IMR-90 (cell line): Measurements from ENCODE around the gene COPA. TPM values are rescaled to one million over a fixed set of nuclear protein-coding genes. Genes with fewer than 3 reads are reported as not detected.

Source experiments
- BHLHE40 ChIP-seq: fragments of 150-350 bp; IDR thresholded peaks from 2 replicates; pipeline ENCODE4 v1.6.1; 2016; ENCODE audit warnings: mild to moderate bottlenecking, low read depth, low read length
- CTCF ChIP-seq: conservative IDR thresholded peaks from 2 replicates; pipeline ENCODE4 v1.5.1; 2012; ENCODE audit warnings: mild to moderate bottlenecking, low read depth, low read length, improper control_type of control experiment
- polyA plus RNA-seq, 3 experiments: library from polyadenylated mRNA; depleted of rRNA; stranded (reverse); fragments of >200 nt; gene quantifications; 2 replicates each; pipeline ENCODE4 v1.2.3, GENCODE V29; 2012; ENCODE audit warnings: low replicate concordance in 1 of 3
- total RNA-seq: library from RNA; depleted of rRNA; stranded (reverse); fragments of >200 nt; gene quantifications from 2 replicates; pipeline ENCODE4 v1.2.3, GENCODE V29; 2012

Gene COPA
- total and polyA plus RNA-seq, 2 of the 4 experiments (the other 2 are of a cell fraction) = 204 to 436 TPM

GRCh38 chr1:160260406-160261382 is 82.4 kb downstream of the COPA start (continued):
- TF ChIP-seq CTCF (no peak), BHLHE40 (no peak)
